Mononuclear cell (primary cell): ENCODE results near the gene APOBEC3B. TPM values are rescaled to one million over a fixed set of nuclear protein-coding genes. Genes with fewer than 3 reads are reported as not detected.
"Not testable (repeated sequence)": the region's sequence is repeated elsewhere in the genome, so short reads cannot be mapped to it uniquely, and the experiment has no call there.

Experiments
- H3K27me3 ChIP-seq: 2 replicates; pipeline ENCODE4 v1.6.0; 2011; ENCODE audit warnings: low read length, control low read depth; ENCODE audit not compliant: insufficient read depth
- H3K4me1 ChIP-seq: 2 replicates; pipeline ENCODE4 v1.5.1; 2011; ENCODE audit warnings: mild to moderate bottlenecking, low read length, control low read depth; ENCODE audit not compliant: insufficient read depth
- H3K4me3 ChIP-seq: 2 replicates; pipeline ENCODE4 v1.5.1; 2011; ENCODE audit warnings: mild to moderate bottlenecking, low read length, moderate library complexity
- H3K9me3 ChIP-seq: 2 replicates; pipeline ENCODE4 v1.5.1; 2011; ENCODE audit warnings: low read depth, mild to moderate bottlenecking, control low read depth, low read length
- total RNA-seq: library from RNA; depleted of rRNA; stranded (reverse); fragments of >200 nt; gene quantifications from one replicate; pipeline ENCODE4 v1.2.3, GENCODE V29; 2012

Gene APOBEC3B
- 0.31 TPM for total RNA-seq

DNA sequence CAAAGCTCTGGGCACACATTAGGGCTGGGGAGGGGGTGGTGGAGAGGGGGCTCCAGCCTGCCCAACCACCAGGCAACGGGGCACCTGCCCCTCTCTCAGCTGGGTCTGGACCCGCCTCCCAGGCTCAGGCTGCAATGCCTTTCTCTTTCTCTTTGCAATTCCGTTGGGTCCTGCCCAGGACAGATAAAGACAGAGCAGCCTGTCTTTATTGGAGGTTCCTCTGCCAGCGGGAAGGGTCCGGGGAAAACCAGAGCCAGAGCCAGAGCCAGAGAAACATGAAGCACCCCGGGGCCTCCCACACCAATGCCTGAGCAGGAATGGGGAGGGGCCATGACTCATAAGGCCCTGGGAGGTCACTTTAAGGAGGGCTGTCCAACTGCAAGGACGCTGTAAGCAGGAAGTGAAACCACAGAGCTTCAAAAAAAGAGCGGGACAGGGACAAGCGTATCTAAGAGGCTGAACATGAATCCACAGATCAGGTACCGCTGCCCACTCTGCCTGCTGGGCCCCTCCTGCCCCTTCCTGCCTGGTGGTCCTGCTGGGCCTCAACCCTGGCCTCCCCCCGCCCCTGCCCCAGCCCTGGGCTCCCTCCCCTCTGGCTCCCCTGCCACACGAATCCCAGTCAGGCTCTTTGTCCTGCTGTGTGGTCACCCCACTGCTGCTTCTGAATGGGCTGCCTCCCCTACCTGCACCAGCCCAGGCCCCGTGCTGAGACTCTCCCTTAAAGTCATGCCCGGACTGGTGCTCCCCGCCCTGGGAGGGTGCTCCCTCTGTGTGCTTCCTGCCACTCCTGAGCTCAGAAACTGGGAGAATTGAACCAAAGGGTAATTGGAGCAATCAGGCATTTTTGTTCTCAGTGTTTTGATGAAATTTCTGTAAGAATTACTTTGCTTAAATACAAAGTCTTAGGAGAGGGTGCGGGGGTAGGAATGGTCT, at the start of gene APOBEC3B:
APOBEC3B (plus strand) TSS at position 356 of the 936 bp plus-strand sequence; CDS start at position 463, 107 bp downstream.
- H3K27me3 ChIP-seq: no peaks in the 10 kb centered on the region
- H3K4me3 ChIP-seq: peak within 1 kb of the TSS; percentile 33
- peaks cover 41% of the 10 kb centered on the region for H3K4me1 ChIP-seq
- no peaks in the 10 kb centered on the region for H3K9me3 ChIP-seq

- Histone ChIP-seq H3K4me3 (no peak overlapping the region), H3K9me3 (no peaks in the 10 kb centered on the region), H3K27me3 (no peaks in the 10 kb centered on the region), H3K4me1 (no peaks in the 10 kb centered on the region)
Observed at GRCh38 chr22:38935023-38935422, 47.1 kb upstream of the APOBEC3B start.

- Histone ChIP-seq H3K4me3 (no peak overlapping the region), H3K27me3 (no peaks in the 10 kb centered on the region), H3K9me3 (no peaks in the 10 kb centered on the region), H3K4me1 (peaks cover 2% of the 10 kb centered on the region)
Observed at GRCh38 chr22:38935616-38936015, 46.5 kb upstream of the APOBEC3B start.

- Histone ChIP-seq H3K4me1 (peaks cover 11% of the 10 kb centered on the region), H3K9me3 (no peaks in the 10 kb centered on the region), H3K4me3 (no peak overlapping the region), H3K27me3 (no peaks in the 10 kb centered on the region)
Observed at GRCh38 chr22:38936562-38936961, 45.6 kb upstream of the APOBEC3B start.

DNA sequence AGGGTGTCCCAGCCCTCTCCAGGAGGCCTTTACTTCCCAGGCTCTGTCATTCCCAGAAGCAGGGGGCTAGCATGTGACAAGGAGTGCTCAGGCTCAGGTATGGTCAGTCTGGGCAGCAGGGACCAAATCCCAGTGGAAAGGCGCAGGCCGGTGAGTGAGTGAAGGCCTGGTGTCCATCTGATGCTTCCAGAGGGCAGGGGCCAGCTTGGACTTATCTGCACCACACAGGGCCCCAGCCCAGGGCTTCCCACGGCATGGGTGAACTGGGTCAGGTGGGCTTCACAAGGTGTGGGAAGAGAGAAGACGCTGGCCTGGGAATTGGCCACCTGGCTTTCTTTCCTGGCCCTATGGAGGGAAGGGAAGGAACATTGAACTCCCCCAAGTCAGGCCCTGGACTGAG, 45.1 kb upstream of the APOBEC3B start:
- H3K4me3 ChIP-seq: no peak overlapping the region
- H3K27me3 ChIP-seq: no peaks in the 10 kb centered on the region
- peaks cover 16% of the 10 kb centered on the region for H3K4me1 ChIP-seq
- H3K9me3 ChIP-seq: no peaks in the 10 kb centered on the region

DNA sequence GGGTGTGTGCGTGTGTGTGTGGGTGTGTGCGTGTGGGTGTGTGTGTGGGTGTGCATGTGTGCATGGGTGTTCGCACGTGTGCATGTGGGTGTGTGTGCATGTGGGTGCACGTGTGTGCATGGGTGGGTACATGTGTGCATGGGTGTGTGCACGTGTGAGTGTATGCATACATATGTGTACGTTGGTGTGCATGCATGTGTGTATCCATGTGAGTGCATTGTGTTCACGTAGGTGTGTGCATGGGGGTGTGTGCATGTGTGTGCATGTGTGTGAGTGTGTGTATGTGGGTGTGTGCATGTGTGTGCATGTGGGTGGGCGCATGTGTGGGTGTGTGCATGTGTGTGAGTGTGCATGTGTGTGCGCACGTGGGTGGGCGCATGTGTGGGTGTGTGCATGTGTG, 44.6 kb upstream of the APOBEC3B start:
- peaks cover 21% of the 10 kb centered on the region for H3K4me1 ChIP-seq
- no peaks in the 10 kb centered on the region for H3K9me3 ChIP-seq
- no peak overlapping the region for H3K4me3 ChIP-seq
- no peaks in the 10 kb centered on the region for H3K27me3 ChIP-seq

- Histone ChIP-seq H3K9me3 (no peaks in the 10 kb centered on the region), H3K4me1 (peaks cover 28% of the 10 kb centered on the region), H3K27me3 (no peaks in the 10 kb centered on the region), H3K4me3 (no peak overlapping the region)
Observed at GRCh38 chr22:38938221-38938620, 43.9 kb upstream of the APOBEC3B start.

DNA sequence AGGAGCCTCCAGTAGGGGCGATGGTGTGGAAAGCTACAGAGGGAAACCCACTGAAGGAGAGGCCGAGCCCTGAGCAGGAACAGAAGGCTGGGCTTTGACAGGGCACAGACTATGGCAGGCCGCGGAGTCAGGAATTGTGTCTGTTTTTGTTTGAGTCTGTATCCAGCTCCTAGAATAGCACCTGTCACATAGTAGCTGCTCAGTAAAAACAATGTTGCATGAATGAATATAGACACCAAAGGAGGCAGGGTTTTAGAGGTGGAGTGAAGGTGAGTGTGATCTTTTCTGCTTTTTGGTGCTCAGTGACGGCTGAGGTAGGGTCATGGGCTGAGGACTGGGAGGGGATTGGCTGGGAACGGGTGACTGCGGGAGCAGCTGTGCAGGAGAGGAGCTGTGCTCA, 43.2 kb upstream of the APOBEC3B start:
- Histone ChIP-seq H3K4me3 (no peak overlapping the region), H3K9me3 (no peaks in the 10 kb centered on the region), H3K4me1 (peaks cover 35% of the 10 kb centered on the region), H3K27me3 (no peaks in the 10 kb centered on the region)

GRCh38 chr22:38940811-38941384, 41.2 kb upstream of the APOBEC3B start:
- Histone ChIP-seq H3K4me1 (peaks cover 54% of the 10 kb centered on the region), H3K9me3 (no peaks in the 10 kb centered on the region), H3K4me3 (no peak overlapping the region), H3K27me3 (no peaks in the 10 kb centered on the region)

DNA sequence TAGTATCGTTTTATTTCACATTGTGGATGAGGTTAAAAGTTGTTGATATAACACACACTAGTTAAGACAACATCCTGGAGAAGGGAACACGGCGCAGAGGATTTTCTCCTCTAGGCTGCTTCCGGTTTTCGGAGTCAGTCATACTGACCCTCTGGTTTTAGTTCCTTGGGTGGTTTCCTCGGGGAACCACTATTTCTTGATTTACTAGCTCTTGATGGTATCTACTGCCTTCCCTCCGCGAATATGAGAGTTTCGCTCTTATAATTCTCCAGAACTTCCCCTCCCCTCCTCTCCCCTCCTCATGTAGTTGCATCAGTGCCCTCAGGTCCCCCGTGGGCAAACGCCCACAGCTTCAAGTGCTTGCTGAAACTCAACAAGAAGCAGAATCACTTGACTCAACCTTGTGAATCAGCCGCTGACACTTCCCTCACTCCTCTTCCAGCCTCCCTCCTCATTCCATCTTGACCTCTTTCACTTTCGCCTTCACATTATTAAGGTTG, 40.6 kb upstream of the APOBEC3B start:
- Histone ChIP-seq H3K4me3 (peak overlapping the region; percentile 13), H3K9me3 (no peaks in the 10 kb centered on the region), H3K4me1 (peaks cover 58% of the 10 kb centered on the region), H3K27me3 (no peaks in the 10 kb centered on the region)

- H3K9me3 ChIP-seq: no peaks in the 10 kb centered on the region
- H3K4me3 ChIP-seq: no peak overlapping the region
- peaks cover 69% of the 10 kb centered on the region for H3K4me1 ChIP-seq
- H3K27me3 ChIP-seq: no peaks in the 10 kb centered on the region
Observed at GRCh38 chr22:38942702-38943101, 39.4 kb upstream of the APOBEC3B start.

DNA sequence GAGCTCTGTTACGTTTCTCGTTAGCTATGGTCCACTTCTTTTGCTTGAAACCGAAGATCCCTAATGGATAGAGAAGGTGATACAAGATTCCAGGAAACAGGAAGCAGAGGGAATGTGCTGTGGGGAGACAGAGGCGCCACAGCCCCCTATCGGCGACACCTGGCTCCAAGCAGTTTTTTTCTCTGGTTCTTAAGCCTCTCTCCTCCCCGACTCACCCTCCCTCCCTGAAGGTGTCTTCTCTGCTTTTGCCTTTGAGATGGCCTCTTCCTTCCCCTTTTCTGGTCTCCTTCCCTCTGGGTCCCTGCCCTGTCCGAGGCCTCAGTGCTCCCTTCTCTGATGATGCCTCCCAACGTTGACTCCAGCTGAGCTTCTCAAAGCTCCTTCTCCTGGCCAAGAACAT, 38.9 kb upstream of the APOBEC3B start:
- Histone ChIP-seq H3K4me3 (no peak overlapping the region), H3K9me3 (no peaks in the 10 kb centered on the region), H3K27me3 (no peaks in the 10 kb centered on the region), H3K4me1 (peaks cover 74% of the 10 kb centered on the region)

DNA sequence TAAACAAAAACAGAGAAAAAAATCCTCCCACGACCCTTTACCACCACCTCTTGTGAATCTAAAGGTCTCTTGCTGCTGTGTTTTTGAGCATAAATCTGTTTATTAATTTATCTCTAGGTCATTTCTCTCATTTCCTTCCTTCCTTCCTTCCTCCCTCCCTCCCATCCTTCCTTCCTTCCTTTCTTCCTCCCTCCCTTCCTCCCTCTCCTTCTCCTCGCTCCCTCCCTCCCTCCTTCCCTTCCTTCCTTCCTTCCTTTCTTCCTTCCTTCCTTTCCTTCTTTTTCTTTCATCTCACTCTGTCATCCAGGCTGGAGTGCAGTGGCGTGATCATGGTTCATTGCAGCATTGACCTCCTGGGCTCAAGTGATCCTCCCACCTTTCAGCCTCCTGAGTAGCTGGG, 38.3 kb upstream of the APOBEC3B start:
- Histone ChIP-seq H3K27me3 (no peaks in the 10 kb centered on the region), H3K9me3 (no peaks in the 10 kb centered on the region), H3K4me3 (no peak overlapping the region), H3K4me1 (peaks cover 75% of the 10 kb centered on the region)

- Histone ChIP-seq H3K4me3 (no peak overlapping the region), H3K4me1 (peaks cover 75% of the 10 kb centered on the region), H3K9me3 (no peaks in the 10 kb centered on the region), H3K27me3 (no peaks in the 10 kb centered on the region)
Observed at GRCh38 chr22:38944653-38945052, 37.5 kb upstream of the APOBEC3B start.

DNA sequence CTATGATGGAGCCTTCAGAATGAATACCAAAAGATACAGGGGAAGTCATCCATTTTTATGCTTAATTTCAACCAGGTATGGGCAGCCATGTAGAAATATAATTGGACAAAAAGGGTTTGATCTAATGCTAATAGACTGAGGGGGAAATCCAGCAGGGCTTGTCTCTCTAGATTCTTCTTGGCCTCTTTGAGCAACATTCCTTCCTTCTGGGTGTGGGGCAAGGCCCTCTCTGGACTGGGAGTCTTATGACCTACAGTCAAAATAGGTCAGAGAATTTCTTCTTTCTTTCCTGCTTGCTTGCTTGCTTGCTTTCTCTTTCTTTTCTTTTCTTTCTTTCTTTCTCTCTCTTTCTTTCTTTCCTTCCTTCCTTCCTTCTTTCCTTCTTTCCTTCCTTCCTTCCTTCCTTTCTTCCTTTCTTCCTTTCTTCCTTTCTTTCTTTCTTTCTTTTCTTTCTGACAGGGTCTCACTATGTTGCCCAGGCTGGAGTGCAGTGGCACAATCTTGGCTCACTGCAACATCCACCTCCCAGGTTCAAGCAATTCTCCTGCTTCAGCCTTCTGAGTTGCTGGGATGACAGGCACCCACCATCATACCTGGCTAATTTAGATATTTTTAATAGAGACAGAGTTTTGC, 36.3 kb upstream of the APOBEC3B start:
- not testable (repeated sequence) for H3K9me3 ChIP-seq, H3K4me3 ChIP-seq, H3K27me3 ChIP-seq
- peaks cover 77% of the 10 kb centered on the region for H3K4me1 ChIP-seq
